HG03066 (cell line): ENCODE data around the gene PAXX.

Source experiments
- ATAC-seq: cut with Tn5 transposase; IDR thresholded peaks from one replicate; pipeline ENCODE4 v1.9.1; 2021; ENCODE audit warnings: low read depth; ENCODE audit not compliant: unreplicated experiment

Gene PAXX

DNA sequence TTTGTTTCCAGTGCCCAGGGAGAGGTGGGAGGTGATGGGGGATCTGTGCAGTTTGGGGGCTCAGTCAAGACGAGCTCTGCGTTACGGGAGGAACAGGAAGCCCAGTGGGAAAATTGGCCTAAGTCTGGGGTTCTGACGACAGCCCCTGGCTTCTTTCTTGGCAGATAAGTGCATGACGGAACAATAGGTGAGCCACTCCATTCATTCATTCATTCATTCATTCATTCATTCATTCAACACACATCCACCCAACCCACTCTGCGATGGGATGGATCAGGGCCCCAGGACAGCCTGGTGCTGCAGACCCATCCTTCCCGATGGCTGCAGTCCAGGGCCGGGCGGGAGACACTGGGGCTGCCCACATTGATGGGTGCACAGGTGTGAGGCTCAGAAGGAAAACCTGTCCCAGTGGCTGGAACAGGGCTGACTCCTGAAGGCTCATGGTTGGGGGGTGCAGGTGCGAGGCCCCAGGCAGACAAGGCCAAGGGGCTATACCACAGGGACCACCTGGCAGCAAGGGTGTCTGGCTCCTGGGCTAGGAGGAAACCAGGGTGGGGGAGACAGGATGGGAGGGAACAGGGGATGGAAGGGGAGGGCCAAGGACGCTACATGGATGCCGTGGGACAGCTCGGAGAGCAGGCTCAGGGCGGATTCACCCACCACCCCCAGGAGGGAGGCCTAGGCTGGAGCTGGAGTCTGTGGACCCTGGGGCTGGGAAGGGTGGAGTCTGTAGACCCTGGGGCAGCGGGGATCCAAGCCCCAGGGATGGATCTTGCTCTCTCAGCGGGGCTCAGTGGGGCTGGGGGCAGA is 11.3 kb upstream of the PAXX start:
- ATAC-seq = no peak

DNA sequence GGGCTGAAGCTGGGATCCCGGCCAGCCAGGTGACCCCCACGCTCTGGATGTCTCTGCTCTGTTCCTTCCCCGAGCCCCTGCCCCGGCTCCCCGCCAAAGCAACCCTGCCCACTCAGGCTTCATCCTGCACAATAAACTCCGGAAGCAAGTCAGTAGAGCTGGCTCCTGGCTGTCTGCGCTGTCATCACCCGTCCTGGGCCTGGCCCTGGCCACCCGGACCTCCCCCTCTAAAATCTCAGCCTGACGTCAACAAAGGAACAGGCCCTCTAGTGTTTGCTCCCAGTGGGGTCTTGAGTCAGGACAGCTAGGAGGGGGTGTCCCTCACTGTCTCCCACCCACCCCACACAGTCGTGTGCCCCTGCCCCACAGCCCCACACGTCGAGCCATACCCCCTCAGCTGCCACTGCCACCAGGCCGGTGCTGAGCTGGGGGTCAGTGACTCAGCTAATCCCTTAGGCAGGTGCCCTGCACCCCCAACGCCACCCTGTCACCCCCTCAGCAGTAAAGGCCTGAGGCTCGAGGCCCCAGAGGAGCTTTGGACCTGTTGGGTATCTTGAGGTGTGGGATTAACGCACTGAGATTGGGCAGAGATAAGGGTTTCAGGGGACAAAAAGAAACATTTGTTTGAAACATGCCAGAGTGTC is 10.5 kb upstream of the PAXX start:
- no peak for ATAC-seq

- no peak for ATAC-seq
These were observed 9.8 kb upstream of the PAXX start, which contains the start of gene LCNL1 for GRCh38 chr9:136982232-136983051. Gene LCNL1 (plus strand): TSS chr9:136982993. CDS start chr9:136983587, 594 bp downstream.

DNA sequence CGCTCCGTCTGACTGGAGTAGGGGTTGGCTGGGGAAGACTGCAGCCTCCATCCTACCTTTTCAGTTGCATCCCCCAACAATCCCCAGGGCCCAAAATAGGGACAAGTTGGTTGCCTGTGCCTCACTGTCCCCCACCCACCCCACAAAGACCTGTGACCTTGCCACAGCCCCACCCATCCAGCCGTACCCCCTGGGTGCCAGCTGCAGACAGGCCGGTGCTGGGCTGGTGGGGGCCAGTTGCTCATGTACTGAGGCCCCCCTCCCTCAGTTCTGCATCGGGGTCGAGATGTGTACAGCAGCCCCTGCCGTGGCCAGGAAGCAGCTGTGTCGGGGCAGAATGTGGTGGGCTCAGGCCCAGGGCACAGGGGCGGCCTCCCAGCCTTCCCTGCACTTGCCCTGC is 9.1 kb upstream of the PAXX start:
- no peak for ATAC-seq

- no peak for ATAC-seq
These were observed 8.4 kb upstream of the PAXX start for GRCh38 chr9:136983656-136984314.

DNA sequence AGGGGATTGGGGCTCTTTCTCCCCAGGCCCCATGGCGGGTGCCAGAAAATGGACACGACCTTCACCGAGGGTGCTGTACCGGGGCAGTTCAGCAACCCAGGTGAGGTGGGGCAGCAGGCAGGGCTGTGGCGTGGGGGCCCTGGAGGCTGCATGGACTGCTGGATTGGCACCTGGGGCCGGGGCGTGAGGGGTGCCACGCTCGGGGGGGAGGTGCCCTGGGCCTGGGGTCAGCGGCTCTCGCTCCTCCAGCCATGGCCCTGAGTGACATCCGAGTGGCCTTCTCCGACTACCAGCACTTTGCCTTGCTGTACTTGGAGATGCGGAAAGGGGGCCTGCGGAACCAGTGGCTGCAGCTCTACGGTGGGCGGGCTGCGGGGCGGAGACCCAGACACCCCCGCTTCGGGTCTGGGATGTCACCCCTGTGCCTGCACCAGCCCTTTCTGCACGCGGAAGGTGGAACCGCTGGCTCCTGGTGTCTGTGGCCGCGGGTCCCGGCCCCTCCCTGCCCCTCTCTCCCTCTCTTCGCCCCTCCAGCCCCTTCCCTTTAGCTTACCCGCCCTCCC is 7.7 kb upstream of the PAXX start:
- ATAC-seq = no peak

DNA sequence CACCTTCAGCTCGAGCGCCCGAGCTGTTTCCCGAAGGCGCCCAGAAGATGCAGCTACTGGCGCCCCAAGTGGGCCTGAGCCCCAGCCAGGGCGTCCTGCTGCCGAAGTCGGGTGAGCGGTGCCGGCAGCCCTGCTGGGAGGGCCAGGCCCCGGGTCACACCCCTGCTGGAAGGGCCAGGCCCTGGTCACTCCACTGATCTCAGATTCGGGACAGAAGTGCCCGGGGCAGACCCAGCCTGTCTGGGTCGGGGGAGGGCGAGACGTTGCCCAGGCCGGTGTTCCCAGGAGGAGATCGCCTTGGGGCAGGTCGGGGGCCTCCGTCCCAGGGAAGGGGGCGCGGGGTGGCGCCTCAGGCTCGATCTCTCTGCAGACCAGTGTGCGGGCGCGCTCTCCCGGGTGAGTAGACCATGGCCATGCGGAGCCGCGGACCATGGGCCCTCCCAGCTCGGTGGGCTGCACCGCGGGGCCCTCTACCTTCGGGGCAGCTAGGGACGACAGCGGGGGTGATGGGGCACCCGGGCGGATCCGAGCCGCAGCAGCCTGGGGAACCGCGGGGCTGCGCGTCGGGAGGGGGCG is 7.1 kb upstream of the PAXX start:
- ATAC-seq = no peak

GRCh38 chr9:136985853-136986252 is 6.4 kb upstream of the PAXX start:
- ATAC-seq = no peak

DNA sequence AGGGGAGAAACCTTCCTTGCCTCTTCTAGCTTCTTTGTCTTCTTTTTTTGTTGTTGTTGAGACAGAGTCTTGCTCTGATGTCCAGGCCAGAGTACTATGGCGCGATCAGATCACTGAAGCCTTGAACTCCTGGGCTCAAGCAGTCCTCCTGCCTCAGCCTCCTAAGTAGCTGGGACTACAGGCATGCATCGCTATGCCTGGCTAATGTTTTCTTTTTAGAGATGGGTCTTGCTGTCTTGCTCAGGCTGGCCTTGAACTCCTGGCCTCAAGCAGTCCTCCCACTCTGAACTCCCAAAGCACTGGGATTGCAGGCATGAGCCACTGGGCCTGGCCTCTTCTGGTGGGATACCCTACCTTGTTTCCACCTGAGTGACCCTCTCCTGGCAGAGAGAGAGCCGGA is 3.4 kb upstream of the PAXX start:
- no peak for ATAC-seq

DNA sequence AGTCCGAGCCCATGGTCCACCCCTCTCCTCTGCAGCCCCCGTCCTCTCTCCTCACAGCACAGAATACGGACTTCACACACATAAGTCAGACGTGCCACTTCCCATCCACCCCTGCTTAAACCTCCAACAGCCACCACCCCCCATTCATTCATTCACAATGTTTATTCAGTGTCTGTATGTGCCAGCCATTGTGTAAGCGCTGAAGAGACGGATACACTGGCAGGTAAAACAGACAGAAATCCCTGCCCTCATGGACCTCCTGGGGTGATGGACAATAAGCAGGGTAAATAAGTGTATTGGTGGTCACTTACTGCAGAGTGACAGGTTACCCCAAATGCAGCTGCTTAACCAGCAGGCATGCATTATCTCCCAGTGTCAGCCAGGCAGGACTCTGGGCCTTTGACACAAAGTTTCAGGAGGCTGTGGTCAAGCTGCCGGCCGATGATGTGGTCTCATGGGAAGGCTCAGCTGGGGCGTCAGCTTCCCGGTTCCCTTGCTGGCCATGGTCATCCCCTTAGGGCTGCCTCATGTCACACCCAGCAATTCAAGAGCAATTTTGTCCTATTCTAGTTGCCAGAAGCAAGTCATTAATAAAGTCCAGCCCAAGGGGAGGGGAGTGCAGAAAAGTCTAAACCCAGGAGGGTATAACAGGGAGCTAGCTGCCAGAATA is 1.8 kb upstream of the PAXX start:
- ATAC-seq = no peak

DNA sequence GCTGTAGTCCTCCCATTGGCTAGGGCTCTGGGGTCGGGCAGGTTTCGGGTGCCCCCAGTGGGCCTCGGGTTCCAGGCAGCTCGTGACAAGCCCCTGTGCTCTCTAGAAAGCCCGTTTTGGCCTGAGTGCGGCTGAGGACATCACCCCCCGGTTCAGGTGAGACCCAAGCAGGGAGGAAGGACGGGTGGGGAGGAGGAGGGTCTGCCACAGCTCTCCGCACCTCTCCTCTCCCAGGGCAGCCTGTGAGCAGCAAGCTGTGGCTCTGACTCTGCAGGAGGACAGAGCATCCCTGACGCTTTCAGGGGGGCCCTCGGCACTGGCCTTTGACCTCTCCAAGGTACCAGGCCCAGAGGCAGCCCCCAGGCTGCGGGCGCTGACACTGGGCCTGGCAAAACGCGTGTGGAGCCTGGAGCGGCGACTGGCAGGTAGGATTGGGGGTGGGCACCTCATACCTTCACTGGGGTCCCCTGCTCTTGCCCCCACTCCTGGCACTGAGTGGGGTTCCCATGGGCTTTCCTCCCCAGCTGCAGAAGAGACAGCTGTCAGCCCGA is 672 bp downstream of the PAXX start:
- no peak for ATAC-seq

GRCh38 chr9:136994180-136994887 is 2.1 kb downstream of the PAXX start:
- no peak for ATAC-seq

DNA sequence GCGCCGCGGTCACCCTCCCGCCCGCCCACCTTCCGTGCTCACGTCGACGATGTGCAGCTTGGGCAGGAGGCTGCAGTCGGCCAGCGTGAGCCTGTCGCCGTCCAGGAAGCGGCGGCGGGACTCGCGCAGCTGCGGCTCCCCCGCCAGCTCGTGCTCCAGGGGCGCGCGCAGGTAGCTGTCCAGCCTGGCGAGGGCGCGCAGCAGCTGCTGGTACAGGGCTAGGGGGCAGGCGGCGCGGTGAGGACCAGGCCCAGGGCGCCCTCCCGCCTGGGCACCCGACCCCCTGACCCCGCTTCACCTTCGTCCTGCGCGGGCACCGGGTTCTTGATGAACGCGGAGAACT is 2.6 kb downstream of the PAXX start:
- no peak for ATAC-seq

GRCh38 chr9:136995362-136995761 is 3.1 kb downstream of the PAXX start:
- no peak for ATAC-seq

- ATAC-seq = no peak
These were observed 3.6 kb downstream of the PAXX start for GRCh38 chr9:136995772-136996311.

GRCh38 chr9:136996361-136997292 is 4.4 kb downstream of the PAXX start, which contains the start of gene CLIC3:
Gene CLIC3 (minus strand): TSS chr9:136996568. CDS start chr9:136996543, 25 bp downstream.
- ATAC-seq = no peak

DNA sequence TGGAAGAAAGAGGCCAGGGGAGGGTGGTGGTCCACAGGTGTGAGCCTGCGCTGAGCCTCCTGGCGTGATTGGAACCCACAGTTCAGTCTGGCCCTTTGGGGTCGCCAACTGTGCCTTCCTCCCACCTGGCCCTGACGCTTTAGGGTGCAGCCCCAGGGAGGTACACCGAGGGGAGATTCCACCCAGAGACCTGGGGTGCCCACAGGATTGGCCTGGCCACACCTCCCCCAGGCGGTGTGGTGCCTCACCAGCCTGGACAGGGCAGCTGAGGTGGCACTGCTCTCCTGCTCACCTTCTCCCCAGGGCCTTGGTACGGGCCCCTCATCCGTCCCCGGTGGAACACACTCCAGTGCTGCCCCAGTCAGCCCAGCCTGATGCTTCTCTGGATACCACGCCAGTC is 5.1 kb downstream of the PAXX start:
- no peak for ATAC-seq
